ENCODE measurements around the gene PPFIA4.

PPFIA4 gene

DNA sequence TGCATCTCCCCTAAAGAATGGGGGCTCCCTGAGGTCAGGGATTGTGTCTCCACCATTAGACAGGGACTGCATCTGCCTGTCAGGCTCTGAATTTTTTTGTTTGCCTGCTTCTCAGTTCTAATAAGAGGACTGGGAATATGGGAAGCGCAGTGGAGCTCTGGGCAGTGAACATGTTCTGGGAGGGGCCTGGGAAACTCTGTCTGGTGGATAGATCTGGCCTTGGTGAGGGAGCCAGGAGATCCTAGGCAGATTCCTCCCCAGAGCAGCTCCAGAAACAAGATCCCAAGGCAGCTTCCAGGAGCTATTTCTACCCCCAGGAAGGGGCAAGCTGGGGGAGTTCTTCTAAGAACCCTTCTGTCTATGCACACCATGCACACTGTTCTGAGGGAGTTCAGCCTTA lies 72.2 kb downstream of the PPFIA4 start:
- DNase-seq (ENCODE audit: low read depth in 2 of 2, low spot score in 1 of 2): no peak

GRCh38 chr1:203098914-203099520 lies 72.7 kb downstream of the PPFIA4 start:
- DNase-seq (ENCODE audit: low read depth in 2 of 2, low spot score in 1 of 2): no peak

DNA sequence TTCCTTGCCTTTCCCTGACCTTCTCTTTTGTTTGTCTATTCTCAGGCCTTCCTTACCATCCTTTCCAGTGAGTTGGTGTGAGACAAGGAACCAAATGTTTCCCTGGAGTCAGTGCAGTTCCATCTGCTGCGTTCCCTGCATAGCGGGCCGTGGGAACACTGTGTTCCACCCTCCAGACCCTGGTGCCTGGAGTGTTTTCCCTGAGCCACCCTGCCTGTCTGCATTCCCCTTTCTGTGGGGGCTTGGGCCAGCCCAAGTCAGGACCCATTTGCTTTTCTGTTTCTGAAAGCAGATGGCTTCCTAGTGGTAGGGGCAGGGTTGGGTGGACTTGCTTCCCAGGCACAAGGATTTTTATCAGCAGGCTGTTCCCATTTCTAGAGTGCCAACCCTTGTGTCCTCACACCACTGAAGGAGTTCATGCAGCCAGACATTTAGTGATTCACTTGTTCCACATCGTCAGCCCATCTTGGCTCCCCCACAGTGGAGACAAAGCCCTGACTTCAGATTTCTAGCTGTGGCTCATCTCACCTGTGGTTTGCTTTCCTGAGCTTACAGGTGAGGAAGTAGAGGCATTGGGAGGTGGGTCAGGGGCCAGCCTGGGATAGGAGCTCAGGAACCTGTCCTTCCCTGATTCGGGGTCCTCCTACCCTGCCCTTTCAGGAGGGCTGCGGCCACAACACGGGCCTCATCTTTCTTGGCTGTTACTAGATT lies 73.7 kb downstream of the PPFIA4 start:
- no peak for DNase-seq (ENCODE audit: low read depth in 2 of 2, low spot score in 1 of 2)

- no peak for DNase-seq (ENCODE audit: low read depth in 2 of 2, low spot score in 1 of 2)
Measured at GRCh38 chr1:203100516-203100869, 74.2 kb downstream of the PPFIA4 start.

DNA sequence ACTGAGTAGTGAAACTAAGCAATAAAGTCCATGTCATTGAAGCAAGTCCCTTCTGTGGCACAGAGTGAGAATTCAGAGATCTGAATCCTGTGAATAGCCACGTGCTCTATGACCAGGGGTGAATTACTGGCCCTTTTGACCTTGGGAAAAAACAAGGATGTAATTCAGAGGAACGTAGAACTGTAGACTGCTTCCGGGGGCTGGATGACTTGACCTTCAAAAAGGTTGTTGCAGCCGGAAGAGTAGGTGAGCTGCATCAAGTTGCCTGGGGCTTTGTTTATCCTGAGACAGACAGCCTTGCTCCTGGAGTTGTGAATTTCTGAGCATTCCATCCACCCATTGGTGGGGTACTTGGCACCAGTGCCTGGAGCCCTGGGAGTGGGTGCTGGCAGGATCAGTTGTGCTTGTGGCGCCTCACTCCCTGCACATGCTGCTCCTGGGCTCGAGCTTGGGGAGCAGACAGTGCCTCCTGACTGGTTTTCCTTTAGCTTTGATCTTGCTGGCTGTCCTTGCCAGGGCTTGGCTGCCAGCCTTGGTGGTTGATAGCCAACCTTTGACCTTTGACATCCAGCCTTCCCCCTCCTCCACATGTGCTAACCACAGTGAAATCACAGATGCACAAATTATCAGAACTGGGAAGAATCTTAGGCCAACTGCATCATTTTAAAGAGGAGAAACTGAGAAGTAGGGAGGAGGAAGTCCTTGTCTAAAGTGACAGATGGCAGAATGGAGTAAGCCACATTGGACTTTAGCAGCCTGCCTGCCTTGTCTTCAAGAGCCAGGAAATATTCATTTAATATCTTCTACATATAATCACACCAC lies 75.7 kb downstream of the PPFIA4 start:
- no peak for DNase-seq (ENCODE audit: low read depth in 2 of 2, low spot score in 1 of 2)

GRCh38 chr1:203103216-203103615 lies 76.9 kb downstream of the PPFIA4 start:
- DNase-seq (ENCODE audit: low read depth in 2 of 2, low spot score in 1 of 2): no peak

DNA sequence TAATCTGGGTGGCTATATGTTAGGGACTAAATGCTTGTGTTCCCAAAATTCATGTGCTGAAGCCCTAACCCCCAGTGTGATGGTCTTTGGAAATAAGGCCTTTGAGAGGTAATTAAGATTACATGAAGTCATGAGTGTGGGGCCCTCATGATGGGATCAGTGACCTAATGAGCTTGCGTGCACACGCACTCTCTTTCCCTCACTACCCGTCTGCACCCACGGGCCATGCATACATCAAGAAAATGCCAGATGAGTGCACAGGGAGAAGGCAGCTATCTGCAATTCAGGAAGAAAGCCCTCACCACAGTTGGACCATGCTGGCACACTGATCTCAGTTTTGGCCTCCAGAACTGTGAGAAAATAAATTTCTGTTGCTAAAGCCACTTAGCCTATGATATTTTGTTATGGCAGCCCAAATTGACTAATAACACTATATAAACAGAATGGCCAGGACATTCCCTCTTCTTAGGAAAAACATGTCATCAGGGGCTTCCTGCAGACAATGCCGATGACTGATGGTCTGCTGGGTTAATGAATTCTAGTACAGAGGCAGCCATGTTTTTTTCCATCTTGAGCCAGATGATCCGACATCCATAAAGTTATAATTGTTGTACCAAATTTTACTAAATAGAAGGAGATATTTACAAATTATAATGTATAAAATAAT lies 77.7 kb downstream of the PPFIA4 start:
- no peak for DNase-seq (ENCODE audit: low read depth in 2 of 2, low spot score in 1 of 2)

DNA sequence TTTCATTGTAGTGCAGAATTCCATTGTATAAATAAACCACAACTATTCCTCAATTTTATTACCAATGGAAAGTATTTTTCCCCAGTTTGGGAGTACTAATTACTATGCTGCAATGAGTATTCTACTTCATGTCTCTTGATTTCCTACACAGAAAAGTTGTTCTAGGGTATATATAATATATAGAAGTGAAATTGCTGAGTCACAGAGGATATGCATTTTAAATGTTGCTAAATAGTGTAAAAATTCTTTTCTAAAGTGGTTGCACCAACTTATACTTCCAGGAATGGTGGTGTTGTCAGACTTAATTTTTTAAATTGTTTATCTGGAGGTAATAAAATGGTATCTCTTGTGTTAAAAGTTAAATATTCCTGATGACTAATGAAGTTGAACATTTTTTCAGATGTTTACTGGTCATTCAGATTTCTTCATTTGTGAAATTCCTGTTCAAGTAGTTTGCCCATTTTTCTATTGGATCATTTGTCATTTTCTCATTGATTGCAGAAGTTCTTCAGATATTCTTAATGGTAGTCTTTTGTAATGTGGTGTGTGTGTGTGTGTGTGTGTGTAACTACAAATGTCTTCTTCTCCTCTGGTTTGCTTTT lies 78.6 kb downstream of the PPFIA4 start:
- DNase-seq (ENCODE audit: low read depth in 2 of 2, low spot score in 1 of 2): no peak

- no peak for DNase-seq (ENCODE audit: low read depth in 2 of 2, low spot score in 1 of 2)
Measured at GRCh38 chr1:203112475-203112874, 86.2 kb downstream of the PPFIA4 start.

DNA sequence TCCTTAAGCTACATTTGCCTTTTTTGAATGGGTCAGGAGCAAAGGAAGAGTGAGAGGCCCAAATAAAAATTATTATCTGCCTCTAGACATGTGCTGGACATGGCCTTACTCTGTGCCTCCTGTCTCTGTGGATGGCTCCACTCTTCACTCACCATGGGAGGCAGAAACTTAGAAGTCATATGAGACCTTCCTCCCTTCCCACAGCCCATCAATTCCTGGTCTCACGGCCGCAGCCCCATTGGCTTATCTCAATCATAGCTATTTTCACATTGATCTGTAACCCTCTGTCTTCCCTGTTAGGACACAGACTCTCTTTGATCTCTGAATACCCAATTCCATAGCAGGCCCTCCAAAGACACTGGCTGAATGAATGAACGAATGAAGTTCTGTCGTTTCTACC lies 87.0 kb downstream of the PPFIA4 start:
- DNase-seq (ENCODE audit: low read depth in 2 of 2, low spot score in 1 of 2): no peak

GRCh38 chr1:203114202-203114601 lies 87.9 kb downstream of the PPFIA4 start:
- no peak for DNase-seq (ENCODE audit: low read depth in 2 of 2, low spot score in 1 of 2)

DNA sequence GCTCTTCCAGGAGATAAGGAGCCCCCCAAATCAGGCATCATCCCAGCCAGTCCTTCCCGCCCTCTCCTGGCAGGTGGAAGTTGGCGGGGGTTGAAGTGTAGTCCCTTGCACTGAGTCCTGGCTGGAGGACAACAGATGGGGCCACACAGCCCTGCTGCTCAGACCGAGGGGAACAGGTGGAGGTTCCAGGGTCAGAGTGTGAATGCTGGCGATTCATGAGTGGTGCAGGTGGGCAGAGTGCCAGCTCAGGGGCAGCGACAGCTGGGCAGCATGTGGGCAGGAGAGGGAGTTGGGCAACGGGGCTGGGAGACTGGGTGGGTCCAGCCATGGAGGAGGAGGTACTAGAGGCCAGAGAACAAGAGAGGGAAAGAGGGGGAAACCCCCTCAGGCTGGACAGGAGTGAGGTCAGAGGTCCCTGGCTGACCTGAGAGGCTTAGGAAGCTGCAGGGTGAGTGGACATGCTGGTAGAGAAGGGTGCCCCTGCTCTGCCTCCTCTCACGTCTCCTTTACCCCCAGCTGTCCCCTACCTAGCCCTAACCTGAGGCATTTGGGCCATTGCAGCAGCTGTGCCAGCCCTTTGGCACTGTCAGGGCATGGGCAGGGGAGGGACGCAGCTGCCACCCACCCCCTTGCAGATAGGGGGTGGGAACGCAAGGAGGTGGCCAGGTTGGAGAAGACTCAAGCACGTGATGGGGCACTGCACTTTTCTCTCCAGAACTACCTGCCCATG lies 90.0 kb downstream of the PPFIA4 start:
- no peak for DNase-seq (ENCODE audit: low read depth in 2 of 2, low spot score in 1 of 2)

DNA sequence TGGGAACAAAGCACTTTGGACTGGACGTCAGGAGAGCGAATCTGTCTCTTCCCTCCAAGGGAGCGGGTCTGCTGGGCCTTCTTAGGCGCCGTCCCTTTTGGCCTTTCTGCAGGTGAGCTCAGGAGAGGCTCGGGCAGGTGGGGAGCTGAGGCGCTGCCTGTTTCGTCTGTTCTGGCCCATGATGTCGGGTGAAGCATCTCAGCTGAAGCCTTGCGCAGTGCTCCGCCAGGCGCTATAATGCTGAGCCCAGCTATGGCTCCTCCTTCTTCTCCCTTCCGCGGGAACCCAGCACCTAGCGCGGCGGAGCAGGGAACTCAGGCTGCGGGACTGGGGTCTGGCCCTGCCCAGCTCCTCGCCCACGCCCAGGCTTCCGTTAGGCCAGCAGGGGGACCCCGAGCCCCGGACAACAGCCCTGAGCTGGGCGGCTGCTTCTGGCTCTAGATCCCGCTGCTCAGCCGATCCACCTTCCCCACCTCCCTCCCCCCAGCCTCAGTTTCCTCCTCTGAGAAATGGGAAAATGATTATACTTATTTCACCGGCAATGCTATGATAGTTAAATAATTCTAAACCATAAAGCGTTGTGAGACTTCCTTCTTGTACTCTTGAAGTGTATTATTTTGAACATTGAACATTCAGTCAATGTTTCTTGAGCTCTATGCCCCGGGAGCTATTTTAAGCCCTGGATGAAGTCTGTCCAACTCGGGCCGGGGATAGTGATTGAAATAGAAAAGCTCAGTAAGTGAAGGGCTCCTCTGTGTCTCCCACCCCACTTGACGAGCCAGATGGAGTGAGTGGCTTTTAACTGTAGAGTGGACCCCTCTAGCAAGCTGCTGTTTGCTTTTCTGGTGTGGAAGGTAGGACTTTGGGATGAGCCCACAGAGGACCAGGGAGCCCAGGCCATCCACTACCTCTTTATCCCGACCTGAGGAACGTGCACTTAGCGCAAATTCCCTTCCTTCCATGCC lies 91.6 kb downstream of the PPFIA4 start:
- DNase-seq (ENCODE audit: low read depth in 2 of 2, low spot score in 1 of 2): no peak

DNA sequence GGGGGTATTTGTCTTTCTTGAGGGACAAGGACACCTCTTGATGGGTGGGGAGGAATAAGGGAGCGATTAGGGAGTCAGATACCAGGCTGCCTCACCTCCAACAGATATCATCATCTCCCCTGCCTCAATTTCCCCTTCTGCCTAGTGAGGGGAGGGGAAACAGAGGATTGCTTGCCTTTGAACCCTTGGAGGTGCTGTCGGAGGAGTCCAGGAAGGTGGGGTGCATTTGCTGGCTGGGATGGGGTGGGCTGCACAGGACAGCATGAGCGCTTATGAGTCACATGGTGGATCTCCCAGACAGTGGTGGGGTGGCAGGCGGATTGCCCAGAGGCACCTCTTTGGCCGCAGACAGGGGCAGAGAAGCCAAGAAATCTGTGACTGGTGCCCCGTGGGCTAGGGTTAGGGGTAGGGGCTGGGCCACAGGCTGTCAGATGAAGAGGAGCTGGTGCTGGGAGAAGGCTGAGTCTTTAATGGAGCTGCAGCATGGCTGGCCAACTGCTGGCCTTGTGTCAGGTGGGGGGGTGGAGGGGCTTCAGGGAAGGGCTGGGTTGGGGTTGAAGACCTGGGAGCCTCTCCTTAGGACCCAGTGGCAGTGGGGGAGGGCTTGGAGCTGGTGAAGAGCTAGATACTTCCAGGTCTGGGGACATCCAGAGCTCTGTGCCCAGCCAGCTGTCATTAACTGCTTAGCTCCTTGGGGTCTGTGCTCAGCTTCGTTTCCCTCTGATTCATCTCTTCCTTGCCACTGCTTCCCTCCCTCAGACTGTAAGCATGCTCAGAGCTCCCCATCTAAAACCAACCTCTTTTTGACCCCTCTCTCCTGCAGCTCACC lies 94.2 kb downstream of the PPFIA4 start:
- no peak for DNase-seq (ENCODE audit: low read depth in 2 of 2, low spot score in 1 of 2)

- no peak for DNase-seq (ENCODE audit: low read depth in 2 of 2, low spot score in 1 of 2)
Measured at GRCh38 chr1:203121186-203122015, 95.1 kb downstream of the PPFIA4 start.

- no peak for DNase-seq (ENCODE audit: low read depth in 2 of 2, low spot score in 1 of 2)
Measured at GRCh38 chr1:203122159-203122558, 95.9 kb downstream of the PPFIA4 start.

DNA sequence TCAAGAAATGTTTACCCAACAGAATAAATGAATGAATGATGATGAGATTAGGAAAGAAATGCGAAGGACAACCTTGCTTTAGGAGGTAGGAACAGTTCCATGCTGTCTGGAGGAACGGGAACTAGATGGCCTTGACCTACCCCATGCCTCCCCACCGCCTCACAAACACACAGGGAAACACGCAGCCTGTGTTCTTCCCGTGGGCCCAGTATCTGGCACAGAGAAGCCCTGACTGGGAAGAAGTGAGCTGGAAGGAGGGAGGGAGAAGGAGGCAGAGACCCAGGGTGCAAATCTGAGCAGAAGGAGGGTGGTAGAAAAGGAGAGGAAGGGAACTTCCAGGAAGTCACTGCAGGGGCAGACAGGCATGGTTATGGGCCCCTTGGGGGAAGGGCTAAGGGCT lies 97.7 kb downstream of the PPFIA4 start:
- DNase-seq (ENCODE audit: low read depth in 2 of 2, low spot score in 1 of 2): no peak
